DMS79 treated with DMSO at 0.1 percent for 48 hours (cell line): ENCODE results near the gene PLEKHA7.

Experiments
- DNase-seq: peaks from one replicate; lab custom pipeline; 2025; lab: John Stamatoyannopoulos, UW

PLEKHA7 gene

GRCh38 chr11:16773981-16774935, 240.0 kb downstream of the PLEKHA7 start:
- DNase-seq: no peak

DNA sequence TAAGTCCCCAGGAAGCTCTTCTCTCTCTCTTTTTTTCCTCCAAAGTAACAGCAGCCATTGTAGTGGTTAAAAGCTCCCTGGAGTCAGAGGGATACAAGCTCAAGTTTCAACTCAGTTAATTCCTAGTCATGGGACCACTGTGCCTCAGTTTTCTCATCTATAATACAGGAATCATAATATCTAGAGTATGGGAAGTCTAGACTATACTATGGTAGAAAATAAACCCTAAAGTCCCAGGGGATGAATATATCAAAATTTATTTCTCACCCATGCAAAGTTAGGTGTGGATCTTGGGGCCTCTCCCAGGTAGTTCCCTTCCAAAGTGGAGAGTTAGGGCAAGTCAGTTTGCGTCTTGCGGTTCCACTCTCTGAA, 242.1 kb downstream of the PLEKHA7 start:
- DNase-seq: no peak

GRCh38 chr11:16771350-16772140, 242.7 kb downstream of the PLEKHA7 start:
- DNase-seq: no peak

GRCh38 chr11:16770016-16770415, 244.2 kb downstream of the PLEKHA7 start:
- DNase-seq: no peak

- DNase-seq: no peak
Measured at GRCh38 chr11:16769386-16769785, 244.8 kb downstream of the PLEKHA7 start.

- no peak for DNase-seq
Measured at GRCh38 chr11:16767957-16768356, 246.3 kb downstream of the PLEKHA7 start.

- DNase-seq: no peak
Measured at GRCh38 chr11:16767137-16767536, 247.1 kb downstream of the PLEKHA7 start.

DNA sequence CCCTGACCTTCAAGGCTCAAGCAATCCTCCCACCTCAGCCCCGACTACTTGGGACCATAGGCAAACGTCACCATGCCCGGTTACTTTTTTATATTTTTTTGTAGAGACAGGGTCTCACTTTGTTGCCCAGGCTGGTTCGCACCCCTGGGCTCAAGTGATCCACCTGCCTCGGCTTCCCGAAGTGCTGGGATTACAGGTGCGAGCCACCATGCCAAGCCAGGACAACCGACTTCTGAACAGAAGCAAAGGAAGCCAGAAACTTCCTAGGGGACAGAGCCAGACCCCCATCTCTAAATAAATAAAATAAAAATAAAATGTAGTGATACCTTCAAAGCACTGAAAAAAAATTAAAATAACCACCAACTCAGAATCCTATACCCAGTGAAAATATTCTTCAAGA, 249.3 kb downstream of the PLEKHA7 start:
- no peak for DNase-seq

- no peak for DNase-seq
Measured at GRCh38 chr11:16763746-16764145, 250.5 kb downstream of the PLEKHA7 start.

DNA sequence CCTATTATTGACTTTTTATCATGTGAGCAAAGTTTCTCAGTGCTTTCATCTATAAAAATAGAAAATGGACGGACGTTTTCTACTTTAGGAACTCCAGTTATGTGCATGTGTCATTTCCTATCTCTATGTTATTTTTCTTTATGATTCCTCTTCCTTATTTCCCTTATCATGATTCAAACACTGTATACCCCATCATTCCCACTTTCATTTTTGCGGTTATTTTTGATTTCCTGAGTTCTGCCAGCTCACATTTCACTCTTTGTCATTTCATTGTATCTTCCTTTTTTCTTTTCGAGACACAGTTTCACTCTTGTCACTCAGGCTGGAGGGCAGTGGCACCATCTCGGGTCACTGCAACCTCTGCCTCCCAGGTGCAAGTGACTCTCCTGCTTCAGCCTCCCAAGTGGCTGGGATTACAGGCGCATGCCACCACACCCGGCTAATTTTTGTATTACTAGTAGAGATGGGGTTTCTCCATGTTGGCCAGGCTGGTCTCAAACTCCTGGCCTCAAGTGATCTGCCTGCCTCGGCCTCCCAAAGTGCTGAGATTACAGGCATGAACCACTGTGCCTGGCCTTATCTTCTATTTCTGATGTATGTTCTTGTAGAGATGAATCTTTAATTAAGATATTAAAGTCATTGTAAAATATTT, 254.2 kb downstream of the PLEKHA7 start:
- no peak for DNase-seq

DNA sequence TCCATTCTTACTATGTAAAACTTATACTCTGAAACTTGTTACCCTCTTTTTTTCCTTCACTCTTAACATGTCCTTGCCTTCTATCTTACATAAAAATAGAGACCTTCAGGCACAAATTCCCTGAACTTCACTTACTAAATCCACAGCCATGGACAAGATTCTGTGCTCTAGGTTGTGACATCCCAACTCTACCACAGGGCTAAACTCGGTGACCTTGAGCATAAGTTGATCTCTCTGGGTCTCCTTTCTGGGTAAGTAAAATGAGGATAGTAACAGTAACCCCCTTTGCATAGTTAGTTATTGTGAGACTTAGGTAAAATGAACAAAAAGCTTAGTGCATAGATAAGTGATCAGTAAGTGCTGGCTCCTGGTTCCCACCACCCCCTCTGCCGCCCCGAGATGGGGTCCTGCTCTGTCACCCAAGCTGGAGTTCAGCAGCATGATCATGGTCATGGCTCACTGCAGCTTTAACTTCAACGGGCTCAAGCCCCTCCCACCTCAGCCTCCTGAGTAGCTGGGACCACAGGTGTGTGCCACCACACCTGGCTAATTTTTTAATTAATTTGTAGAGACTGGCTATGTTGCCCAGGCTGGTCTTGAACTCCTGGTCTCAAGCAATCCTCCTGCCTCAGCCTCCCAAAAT, 255.7 kb downstream of the PLEKHA7 start:
- no peak for DNase-seq

GRCh38 chr11:16750417-16750816, 263.8 kb downstream of the PLEKHA7 start:
- no peak for DNase-seq

DNA sequence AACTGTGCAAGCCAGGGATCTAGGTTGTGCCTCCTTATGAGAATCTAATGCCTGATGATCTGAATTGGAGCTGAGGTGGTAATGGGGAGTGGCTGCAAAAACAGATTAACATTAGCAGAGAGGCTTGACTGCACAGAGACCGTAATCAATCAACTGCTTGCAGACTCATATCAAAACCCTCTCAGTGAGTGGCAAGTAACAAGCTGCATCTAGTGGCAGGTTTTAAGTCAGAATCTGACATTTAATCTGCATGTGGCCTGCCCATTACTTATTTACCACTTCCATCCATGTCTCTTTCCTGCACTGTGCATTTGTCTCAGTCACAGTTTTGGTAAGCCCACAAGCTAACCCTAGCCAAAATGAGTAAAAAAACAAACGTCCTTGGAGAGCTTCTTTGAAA, 264.5 kb downstream of the PLEKHA7 start:
- DNase-seq: no peak

GRCh38 chr11:16749092-16749491, 265.1 kb downstream of the PLEKHA7 start:
- DNase-seq: no peak

DNA sequence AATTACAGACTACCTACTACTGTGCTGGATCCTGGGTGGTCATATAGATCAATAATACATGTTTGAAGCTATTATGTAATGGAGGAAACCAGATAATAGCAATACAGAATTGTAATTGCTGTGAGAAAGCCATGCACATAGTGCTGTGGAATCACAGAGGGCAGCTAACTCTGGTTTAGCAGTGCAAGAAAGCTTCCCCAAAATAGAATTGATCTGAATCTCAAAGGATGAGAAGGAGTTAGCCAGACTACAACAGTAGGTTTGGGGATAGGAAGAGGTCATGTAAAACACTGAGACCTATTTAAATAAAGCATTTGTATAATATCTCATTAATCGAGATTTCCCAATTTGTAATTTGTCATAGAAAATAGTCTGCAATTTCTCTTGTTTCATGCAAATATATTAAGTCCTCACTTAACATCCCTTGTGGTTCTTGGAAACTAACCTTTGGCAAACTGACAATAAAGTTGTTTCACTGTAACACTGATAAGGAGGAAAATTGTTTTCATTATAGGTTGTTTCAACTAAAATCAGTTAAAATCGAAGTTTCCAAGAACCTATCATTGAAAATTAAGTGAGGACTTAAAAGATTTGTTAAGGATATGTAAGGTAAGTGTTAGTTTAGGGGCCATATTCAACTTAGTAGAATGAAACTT, 268.1 kb downstream of the PLEKHA7 start:
- no peak for DNase-seq

GRCh38 chr11:16744128-16744725, 270.0 kb downstream of the PLEKHA7 start:
- DNase-seq: no peak

DNA sequence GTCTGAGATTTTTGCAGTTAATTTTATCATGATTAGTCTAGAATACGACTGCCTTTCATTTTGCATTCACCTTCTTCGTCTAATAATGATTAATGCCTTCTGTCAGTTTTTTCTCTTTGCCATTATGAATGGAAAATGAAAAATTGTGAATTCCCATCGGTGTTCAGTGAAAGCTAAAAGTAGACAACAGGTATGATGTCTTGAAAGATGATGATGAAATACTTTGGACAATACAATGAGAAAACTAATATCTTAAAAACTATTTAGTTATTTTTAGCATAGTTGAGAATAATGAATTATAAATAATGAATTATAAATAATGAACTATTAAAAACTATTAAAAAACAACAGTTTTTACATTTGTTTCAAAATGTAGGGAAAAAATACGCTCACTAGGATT, 270.7 kb downstream of the PLEKHA7 start:
- no peak for DNase-seq

DNA sequence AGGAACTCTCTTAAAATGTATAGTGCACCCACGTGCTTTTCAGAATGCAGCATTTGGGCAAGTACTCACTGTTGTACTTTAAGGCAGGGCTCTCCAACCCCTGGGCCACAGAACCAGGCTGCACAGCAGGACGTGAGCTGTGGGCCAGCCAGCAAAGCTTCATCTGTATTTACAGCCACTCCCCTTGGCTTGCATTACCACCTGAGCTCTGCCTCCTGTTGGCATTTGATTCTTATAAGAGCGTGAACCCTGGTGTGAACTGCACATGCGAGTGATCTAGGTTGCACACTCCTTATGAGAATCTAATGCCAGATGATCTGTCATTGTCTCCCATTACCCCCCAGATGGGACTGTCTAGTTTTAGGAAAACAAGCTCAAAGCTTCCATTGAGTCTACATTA, 272.7 kb downstream of the PLEKHA7 start:
- no peak for DNase-seq

DNA sequence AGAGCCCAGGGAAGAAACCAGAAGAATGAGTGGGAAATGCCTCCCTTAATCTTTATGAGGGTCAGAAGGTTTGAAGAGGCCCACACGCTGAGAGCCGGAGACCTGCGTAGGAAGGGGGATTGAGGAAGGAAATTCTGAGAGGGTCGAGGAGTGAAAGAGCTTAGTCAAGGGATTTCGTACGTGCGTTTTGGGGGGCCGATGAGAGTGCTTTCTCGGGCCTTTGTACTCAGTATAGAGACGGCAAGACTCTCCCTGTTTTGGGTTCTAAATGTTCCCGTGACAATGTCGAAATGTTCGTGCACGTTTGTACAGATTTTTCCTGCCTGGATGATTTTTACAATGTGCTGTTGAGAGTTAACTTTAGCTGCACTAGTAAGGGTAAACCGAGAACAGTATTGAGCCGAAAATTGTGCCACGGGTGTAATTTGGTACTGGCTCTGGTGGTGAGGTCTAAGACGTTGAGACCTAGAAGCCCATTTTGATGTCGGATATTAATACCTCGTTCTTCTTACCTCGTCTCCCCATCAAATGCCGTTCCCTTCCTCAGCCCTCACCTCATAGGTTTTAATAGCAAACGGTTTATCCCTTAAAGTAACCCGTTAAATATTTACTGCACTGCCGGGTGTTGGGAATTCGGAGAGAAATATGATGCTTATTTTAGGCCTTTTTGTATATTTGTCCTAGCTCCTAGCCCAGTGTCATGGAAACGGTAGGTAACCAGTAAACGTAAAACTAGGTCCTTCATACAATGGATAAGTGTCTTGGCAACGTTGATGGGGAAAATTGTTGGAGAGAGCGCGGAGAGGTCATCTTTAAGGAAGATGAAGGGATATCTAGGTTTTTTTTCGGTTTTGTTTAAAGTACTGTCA, 275.0 kb downstream of the PLEKHA7 start:
- DNase-seq: peak; percentile 70
